ENCODE results near the gene SAMD4B.

GRCh38 chr19:39382991-39383828 is 41.0 kb downstream of the SAMD4B start:
- TF ChIP-seq CTCF (IDR thresholded peaks at IDR 0.05 in 8 of 11, conservative IDR thresholded peaks at IDR 0.05 in 3 of 11) = no peak
- TF ChIP-seq POLR2AphosphoS5 (IDR thresholded peaks at IDR 0.05) = peak in 1 of 3 donors; percentile 31
- TF ChIP-seq POLR2A (IDR thresholded peaks at IDR 0.05) = no peak
